HG03565 (cell line): ENCODE data around the gene ZNF22.

ENCODE experiments used
- ATAC-seq: cut with Tn5 transposase; IDR thresholded peaks from one replicate; pipeline ENCODE4 v1.9.1; 2021; ENCODE audit warnings: mild to moderate bottlenecking, moderate library complexity; ENCODE audit not compliant: unreplicated experiment

ZNF22 gene

DNA sequence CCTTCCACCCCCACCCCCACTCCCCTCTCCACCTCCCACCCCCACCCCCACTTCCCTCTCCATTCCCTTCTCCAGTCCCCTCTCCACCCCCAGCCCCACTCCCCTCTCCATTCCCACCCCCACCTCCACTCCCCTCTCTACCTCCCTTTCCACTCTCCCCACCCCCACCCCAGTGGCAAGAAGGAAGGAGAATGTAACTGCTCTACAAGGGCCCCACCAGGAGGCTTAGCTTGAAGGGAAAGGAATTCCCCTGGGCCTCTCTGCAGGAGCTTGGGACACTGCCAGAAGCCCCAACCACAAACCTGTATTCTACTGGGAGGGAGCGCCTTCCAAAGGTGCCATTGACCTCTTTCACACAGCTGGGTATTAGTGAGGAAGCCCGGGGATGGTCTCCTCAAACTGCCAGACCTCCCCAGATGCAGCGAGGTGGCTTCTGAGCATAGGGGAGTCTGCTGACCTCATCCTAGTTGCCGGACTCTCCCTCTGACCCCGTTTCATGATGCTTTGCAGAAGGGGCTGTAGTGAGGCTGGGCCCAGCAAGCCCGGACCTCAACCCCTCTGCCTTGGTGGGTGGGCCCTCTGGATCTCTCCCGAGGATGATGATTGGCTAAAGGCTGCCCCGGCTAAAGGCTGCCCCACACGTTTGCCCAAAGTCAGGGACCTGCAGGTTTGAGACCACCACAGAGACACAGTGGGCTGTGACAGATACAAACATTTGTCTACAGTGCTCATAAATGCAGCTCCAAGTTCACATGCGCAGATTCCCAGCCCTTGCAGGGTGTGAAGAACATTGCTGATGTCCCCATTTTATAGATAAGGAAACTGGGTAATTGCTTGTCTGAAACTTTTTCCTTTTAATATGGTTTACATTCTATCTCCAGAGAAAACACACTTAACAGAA lies 25.0 kb upstream of the ZNF22 start:
- no peak for ATAC-seq

DNA sequence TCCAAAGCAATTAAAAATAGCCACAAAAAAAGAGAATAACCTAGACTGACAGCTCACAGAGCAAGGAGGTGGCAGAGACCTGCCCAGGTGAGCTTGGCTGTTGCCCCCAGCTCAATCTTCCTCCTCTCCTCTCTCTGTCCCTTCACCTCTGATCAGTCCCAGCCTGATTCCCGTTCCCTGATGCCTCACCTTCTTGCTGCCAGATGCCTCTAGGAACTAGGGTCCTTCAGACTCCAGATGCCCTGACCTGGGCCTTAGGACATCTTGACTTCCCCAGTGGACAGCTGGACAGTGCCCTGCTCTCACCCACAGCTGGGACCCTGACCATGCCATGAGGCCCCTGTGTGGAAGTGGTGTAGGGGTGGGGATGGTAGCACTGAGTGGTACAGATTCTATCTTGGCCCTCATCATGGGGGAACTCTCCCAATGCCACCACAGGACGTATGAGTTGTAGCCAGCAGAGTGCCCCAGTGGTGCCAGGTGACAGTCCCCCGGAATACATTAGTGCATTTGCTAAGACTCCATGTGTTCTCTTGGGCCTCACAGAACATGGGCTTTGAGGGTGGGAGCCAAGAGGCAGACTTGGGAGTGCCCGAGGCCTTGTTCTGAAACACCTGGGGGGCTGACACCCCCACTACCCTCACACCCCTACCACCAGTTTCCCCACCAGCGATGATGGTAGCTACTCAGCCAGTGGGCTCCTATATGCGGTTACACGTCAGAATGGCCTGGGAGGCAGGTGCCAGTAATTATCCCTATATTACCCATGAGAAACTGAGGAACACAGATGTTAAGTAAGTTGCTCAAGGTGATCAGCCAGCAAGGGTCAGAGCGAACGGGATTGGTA lies 24.1 kb upstream of the ZNF22 start:
- no peak for ATAC-seq

DNA sequence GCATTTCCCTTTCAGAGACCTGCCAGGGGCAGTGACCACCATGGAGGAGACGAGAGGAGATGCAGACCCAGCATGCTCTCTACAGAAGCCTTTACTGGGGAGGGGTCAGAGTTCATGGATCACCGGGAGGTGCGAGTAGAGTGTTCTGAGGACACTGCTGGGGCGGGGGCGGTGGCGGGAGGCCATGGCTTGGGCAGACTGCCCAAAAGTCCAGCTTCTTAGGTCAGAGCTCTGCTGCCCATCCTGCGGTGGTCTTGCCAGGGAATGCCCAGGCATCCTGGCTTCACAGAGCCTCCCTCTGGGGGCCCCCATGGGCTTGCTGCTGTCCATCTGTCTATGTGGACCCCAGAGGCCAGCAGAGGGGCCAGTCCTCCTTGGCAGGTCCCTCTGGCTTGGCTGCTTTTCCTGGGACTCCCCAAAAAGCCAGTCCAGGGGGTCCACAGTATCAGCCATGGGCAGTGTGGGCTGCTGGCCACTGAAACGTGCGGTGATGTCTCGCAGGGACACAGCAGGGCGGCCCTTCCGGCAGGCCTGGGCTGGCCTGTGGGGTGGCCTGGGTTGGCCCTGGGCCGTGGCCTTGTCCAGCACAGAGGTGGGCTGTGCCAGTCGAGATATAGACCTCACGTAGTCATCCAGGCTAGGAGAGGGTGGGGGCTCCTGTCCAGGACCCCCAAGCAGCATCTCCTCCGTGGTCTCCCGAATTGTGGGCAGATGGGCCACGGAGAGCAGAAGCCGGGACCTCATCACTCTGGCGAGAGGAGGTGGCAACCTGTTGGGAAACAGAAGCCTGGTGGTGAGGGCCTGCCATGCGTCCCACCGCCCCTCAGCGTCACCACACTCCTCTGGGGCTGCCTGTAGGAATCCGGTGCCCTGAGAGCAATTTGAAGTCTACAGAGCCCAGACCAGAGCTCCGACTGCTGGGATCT lies 23.2 kb upstream of the ZNF22 start:
- ATAC-seq = no peak

DNA sequence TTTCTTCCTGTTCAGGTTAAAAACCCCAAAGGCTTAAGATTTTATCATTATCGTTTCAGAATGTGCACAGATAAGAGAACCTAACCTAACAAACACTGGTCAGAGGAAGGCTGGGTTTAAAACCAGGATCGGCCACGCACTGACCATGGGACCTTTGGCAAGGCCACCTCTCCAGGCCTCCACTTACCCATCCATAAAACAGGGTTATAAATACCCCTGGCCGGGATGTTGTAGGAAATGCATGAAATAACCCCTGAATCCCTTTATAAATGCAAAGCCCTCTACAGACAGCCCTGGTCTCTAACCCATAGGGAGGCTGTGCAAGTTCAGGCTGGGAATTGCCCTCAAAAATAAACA lies 22.5 kb upstream of the ZNF22 start:
- no peak for ATAC-seq

DNA sequence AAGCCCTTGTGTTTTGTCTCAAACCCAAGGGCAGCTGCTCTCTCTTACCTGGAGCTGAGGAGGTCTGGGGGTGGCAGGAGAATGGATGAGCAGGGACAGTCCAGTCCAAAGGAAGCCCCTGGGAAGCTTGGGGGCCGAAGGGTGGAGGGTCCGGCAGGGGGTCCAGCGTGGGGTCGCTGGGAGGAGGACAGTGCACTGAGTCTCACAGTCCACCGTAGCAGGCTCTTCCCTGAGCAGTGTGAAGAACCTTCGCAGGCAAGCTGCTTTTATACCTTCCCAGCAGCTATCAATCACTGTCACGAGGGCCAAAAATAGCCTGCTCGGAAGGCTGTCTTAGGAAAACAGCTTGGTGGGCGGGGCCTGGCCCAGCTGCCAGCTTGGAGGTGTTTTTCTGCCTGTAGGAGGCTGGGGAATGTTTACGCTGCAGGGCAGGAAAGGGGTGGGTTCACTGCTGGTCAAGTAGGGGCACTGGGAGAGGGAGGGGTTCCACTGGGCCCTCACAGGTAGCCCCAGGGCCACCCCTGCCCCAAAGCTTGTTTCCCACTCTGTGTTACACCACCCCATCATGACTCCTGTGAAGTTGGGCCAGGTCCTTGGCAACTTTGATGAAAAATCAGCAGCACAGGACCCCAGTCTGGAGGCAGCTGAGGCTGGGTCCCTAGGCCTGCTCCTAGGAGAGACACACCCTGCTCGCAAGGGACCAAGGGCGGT lies 22.0 kb upstream of the ZNF22 start, which contains the start of gene DEPP1:
Gene DEPP1, minus strand, starts transcription at position 240 of the 711 bp plus-strand sequence. CDS start 779 bp downstream, outside the sequence.
- ATAC-seq = no peak

DNA sequence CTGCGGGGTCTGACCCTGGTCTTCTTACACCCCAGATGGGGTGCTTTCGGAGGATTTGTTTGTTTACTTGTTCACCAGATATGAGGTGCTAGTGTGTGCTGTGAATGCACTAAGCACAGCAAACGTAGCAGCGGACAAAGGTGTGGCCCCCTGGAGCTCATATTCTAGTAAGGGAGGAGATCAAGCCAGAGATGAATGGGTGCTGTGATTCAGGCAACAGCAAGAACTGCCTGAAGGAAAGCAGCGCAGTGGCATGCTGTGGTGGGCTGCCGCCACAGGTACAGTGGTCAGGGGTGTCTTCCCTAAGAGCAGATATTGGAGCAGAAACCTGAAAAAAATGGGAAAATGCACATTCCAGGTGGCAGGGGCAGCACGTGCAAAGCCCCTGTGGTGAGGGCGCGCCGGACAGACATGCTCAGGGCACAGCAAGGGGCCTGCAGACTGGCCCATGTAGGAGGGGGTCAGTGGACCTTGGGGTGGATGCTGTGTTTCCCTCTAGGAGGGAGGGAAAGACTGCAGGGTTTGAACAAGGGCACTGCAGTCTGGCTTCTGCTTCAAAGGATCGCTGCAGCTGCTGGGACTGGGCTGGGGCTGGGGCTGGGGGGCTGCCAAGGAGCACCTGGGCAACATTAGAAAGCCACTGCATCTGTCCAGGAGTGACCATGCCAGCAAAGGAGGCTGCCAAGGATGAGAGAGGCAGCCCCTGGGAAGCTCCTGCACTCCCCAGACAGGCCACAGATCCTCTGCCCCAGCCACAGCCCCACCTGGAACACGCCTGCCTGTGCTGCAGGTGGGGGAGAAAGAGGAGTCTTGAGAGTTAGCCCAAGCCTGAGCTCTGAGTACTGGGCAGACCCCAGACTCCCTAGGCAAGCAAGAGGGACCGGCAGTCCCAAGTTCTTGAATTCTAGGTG lies 21.2 kb upstream of the ZNF22 start:
- ATAC-seq = no peak

DNA sequence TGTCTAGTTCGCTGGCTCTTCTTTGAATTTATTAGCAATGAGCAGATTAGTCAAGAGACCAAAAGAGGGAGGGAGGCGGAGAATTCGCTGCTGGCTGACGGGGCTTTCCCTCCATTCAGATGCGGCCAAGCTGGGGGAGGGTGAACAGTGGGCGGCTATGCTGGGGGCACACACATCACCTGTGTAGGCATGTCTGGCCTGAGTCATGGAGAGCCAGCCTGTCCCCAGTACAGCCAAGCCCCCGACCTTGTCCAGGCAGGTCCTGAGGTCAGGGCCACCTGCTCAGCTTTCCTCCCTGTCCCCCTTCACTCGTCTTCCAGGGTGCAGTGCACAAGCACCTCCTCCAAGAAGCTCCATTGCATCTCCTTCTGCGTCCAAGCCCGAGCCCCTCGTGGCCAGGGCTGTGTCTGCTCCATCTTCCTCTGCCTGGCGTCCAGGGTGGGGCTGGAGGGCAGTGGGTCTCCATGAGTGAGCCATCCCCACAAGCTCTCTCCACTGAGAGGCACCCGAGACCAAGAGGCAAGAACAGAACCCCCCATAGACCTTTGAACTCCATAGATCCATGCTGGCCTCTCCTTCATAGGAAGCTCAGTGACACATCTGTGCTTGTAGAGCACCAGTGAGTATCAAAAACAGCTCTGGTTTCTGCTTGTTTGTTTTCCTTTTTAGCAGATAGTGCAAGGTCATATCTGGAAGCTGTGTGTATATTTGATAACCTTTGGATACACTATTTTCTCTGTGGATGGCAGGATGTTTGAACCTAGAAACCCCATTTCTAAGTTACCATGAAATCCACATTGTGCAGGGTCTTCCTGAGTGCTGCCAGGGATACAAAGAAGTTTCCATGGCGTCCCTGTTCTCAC lies 20.2 kb upstream of the ZNF22 start:
- no peak for ATAC-seq

DNA sequence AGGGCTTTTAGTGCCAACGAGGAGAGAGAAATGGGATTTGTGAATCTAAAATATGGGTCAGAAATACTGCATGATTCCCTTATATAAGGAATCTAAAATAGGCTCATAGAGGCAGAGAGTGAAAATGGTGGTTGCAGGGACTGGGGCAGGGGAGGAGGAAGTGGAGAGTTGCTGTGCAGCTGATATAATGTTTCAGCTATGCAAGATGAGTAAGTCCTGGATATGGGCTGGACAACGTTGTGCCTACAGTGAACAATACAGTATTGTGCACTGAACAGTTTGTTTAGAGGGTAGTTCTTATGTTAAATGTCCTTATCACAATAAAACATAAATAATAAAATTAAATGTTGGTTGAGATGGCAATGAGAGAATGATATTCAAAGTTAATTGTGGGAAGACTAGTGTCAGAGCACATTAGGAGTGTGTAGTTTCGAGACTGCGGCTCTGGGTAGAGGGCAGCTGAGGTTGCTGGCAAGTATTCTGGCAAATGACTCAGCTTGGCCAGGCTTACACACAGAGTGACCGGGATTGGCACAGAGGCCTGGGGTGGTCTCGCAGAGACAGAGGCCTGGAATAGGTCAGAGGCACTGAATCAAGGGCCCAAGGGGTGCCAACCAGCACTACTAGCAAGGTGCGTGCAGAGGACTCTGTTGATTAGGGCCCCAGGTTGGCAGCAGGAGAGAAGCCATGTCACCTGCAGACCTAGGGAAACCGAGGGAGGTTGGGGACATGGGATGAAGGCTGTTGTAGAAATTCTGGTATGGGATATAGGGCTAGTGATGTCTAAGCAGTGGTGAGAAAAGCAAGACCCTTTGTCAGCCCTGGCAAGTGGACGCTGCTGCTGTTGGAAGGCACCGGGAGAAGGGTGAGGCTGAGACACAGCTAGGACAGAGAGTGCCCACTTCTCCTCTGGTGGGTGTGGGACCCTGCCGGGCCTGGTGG lies 19.3 kb upstream of the ZNF22 start:
- peak; percentile 67 for ATAC-seq

DNA sequence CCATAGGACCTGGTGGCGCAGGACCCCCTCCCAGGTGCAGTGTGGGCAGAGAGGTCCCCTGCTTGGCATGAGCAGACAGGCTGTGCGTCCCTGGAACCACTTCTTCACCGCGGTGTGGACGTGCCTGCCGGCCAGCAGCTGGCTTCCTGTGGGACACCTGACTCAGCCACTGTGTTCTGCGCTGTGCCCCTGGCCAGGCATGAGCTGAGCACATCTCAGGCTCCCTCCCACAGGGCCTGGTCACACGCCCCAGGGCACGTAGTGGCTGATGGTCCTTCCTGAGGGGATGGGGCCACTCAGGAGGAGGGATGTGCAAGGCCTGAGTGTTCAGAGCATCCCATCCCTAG lies 18.6 kb upstream of the ZNF22 start:
- ATAC-seq = no peak

DNA sequence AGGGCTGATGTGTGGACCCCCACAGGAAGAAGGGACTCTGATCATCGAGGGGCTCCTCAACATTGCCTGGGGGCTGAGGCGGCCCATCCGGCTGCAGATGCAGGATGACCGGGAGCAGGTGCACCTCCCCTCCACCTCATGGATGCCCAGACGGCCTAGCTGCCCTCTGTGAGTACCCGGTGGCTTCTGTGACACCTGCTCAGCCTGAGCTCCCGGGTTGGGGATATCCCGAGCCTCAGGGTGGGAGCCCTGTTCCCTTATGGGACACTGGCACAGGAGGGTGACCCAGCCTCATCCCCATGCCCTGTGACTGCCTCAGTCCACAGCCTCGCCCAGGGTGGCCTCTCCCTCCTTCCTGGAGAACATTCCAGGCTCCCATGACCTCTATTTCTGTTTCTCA lies 18.2 kb upstream of the ZNF22 start:
- ATAC-seq = no peak

DNA sequence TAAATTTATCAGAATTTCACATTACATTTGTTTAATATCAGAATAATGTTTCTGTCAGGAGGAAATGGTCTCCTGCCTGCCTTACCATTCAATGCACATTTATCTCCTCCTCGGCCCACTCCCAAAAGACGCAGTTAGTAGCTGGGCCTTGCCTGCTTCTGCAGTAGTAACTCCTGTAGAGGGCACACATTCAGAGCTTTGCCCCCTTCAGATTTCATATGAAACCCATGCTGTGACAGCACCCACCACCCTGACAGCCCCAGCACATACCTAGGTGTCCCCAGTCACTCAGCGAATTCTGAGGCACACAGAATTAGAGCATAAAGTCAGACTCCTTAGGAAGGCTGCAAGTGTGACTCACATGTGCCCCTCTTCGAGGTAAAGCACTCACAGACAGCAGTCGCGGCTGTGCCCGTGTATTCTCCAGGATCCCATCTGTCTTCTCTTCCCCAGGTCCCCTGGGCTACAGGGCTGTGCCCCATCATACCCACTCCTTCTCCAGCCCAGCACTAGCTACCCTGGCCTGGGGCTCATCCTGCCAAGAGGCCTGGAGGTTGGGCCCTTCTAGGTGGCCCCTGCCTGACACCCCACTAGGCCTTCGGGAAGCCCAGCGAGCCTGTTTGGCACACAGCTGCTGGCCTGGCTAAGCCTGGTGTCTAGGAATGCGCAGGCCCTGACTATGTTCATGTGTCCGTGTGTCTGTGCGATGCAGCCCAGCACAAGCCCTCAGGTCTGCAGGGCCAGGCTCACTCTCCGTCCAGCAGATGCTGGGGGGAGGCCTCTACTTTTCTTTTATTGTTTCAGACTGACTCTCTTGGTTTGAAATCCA lies 17.4 kb upstream of the ZNF22 start:
- no peak for ATAC-seq

DNA sequence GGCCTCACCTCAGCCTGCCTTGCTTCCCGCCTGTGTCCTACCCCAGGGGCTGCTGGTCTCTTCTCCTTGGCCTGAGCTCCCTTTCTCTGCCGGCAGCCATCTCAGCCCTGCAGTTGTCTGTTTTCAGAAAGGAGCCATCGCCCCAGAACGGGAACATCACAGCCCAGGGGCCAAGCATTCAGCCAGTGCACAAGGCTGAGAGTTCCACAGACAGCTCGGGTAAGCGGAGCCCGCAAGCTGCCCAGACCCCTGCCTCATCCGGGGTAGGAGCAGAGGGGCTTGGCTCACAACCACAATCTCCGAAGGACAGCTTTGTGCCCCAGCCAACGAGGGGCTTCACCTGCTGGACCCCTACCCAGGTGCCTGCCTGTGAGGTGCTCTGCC lies 16.8 kb upstream of the ZNF22 start:
- ATAC-seq = no peak

DNA sequence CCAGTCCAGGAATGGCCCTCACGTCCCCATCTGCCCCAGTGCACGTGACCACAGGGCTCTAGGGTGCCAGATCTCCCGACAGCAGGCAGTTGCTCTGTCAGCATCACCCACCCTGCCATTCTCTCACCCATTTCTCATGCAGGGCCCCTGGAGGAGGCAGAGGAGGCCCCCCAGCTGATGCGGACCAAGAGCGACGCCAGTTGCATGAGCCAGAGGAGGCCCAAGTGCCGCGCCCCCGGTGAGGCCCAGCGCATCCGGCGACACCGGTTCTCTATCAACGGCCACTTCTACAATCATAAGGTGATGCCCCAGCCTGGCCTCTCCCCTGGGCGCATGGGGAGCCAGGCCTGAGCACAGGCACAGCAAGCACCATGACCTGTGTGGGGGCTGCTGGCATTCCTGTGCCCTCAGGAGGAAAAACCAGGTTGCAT lies 16.0 kb upstream of the ZNF22 start:
- ATAC-seq = no peak

DNA sequence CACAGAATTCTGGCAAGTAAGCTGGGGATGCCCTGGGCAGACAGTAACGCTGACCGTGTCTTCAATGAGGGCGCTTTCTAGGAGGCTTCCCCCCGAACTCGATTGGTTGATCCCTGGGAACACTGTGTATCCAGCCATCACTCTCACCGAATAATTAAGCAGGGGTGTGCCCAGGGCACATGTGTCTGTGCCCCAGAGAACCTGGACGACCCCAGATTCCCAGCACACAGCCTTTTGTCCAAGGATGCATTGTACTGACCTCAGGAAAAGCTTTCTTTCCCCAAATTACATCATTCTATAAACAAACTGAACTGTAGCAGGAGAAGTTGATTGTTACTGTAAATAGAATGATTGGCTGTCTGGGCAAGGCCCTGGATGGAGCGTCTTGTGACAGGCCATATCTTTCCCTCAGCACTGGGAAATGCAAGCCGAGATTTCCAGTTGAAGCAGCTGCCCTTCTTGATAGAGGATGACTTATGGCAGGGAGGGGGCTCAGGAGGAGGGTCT lies 15.5 kb upstream of the ZNF22 start:
- no peak for ATAC-seq

DNA sequence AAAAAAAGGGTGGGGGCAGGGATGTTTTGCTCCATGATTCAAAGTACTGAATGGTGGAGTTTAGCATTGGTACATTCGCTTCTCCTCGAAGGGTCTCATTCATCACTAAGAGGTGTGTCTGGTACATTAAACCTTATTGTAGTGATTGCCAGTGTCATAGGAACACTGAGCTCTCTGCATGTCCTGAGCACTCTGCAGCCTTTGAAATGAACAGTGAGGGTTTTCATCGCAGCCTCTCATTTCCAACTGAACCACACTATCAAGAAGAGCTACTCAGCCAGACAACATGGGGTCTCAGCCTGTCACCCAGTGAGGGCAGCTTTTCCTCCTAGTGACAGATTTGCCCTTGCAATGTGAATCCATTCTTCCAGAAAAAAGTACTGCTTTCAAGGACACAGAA lies 14.5 kb upstream of the ZNF22 start:
- ATAC-seq = no peak

DNA sequence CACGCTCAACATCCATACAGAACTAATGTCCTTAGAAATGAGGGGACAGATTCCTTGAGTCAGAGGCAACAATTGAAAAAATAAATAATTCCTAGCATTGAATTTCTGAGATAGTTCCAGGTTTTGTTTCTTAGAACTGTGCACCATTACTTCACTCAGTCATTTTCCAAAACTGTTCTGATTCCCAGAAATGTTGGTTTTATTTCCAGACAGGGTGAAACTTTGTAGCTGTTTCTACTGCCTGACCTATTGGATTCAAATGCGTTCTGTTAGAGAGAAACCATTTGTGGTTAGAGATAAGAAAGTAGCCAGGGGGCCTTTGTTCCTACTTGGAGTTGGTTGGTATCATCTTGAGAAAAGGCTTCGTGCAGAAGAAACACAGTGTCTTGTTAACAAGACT lies 14.1 kb upstream of the ZNF22 start:
- no peak for ATAC-seq
